Dermis microvascular lymphatic vessel endothelial cell (primary cell): ENCODE results near the gene GFOD1. TPM values are rescaled to one million over a fixed set of nuclear protein-coding genes. Genes with fewer than 3 reads are reported as not detected.
"Not testable (repeated sequence)": the region's sequence is repeated elsewhere in the genome, so short reads cannot be mapped to it uniquely, and the experiment has no call there.

Experiments used
- DNase-seq, 2 donors: peaks; one replicate each; pipeline versions ENCODE4 v3.0.0 to v3.0.0-alpha.2; 2010; ENCODE audit warnings: low read depth in 2 of 2
- total RNA-seq: library from RNA; depleted of rRNA; stranded (reverse); fragments of >200 nt; gene quantifications from 2 replicates; pipeline ENCODE4 v1.2.1, GENCODE V29; 2014

The GFOD1 gene
- total RNA-seq, 1 donor from 2014 or later = 26.7 TPM

DNA sequence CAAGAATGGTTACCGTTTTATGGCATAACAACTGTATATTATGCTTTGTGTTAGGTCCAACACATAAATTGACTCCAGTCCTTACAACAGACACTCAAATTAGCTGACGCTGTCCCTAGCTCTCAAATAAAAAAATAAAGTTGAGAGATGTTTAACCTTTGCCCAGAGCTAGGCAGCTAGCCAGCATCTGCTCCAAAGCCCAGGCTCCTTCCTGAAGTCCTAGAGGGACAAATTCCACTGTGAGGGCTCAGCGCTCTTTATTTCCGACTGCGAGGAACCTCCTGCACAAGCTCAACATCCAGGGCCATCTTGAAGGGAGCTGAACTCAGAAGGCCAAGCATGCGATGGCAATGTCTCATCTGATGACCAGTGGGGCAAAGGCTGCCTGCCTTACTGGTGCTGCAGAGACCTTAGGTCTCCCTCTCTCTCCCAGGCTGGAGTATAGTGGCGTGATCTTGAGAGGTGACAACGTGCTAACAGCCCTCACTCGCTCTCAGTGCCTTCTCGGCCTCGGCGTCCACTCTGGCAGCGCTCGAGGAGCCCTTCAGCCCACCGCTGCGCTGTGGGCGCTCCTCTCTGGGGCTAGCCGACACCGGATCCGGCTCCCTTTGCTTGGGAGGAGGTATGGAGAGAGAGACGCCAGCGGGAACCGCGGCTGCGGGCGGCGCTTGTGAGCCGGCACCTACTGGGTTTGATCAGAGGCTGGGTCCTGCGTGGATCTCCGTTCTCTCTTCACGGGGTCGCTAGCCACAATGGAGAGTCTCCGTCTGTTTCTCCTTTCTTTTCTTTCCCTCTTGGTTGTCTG lies 24.7 kb upstream of the GFOD1 start:
- peak in 1 of 2 donors; percentile 80 for DNase-seq

DNA sequence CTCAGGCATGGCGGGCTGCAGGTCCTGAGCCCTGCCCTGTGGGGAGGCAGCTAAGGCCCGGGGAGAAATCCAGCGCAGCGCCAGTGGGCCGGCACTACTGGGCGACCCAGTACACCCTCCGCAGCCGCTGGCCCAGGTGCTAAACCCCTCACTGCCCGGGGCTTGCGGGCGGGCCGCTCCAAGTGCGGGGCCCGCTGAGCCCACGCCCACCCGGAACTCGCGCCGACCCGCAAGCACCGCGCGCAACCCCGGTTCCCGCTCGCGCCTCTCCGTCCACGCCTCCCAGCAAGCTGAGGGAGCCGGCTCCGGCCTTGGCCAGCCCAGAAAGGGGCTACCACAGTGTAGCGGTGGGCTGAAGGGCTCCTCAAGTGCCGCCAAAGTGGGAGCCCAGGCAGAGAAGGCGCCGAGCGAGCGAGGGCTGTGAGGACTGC lies 23.8 kb upstream of the GFOD1 start:
- not testable (repeated sequence) for DNase-seq

DNA sequence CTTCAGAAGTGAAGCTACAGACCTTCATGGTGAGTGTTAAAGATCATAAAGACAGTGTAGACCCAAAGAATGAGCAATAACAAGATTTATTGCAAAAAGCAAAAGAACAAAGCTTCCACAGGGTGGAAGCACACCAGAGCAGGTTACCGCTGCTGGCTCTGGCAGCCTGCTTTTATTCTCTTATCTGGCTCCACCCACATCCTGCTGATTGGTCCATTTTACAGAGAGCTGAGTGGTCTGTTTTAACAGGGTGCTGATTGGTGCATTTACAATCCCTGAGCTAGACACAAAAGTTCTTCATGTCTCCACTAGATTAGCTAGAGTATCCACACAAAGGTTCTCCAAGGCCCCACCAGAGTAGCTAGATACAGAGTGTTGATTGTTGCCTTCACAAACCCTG lies 23.0 kb upstream of the GFOD1 start:
- not testable (repeated sequence) for DNase-seq

DNA sequence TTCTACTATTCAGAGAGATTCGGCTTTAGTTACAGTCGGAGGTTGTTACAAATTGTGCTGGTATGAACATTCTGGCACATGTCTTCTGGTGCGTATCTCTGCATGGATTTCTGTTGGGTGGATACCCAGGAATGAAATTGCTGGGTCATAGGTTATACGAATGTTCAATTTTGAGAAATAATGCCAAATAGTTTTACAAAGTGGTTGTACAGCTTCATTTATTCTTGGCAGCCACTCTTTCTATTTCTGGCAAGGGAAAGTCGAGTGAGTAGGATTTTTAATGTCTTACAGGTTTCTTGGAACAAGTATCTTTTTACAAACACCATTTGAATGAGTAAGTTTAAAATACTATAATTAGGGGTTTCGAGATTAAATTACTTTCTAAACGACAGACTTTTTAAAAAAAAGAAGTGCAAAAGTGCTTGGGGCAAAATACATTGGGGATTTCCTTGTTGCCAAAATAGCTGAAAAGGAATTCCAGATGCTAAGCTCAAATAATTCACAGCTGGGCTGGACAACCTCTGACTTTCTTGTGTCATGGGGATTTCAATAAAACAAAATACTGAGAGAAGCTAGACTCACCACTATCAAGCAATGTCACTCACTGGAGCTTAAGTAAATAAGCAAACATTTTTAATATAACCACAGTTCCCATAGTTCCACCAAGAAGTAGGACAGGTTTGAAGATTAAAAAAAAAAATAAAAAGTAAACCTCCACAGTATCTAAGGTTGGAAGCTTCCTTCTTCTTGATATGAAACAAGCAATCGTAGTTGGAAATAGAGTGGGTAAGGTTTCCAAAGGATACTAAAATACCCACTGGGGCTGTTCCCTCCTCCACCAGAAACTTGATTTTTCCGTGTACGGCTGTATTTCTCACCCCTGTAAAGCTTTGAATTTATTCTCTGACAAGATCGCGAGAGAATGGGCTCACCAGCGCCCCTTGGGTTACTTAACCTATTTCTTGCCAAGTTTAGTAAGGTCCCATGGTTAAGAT lies 21.6 kb upstream of the GFOD1 start:
- DNase-seq = no peak

DNA sequence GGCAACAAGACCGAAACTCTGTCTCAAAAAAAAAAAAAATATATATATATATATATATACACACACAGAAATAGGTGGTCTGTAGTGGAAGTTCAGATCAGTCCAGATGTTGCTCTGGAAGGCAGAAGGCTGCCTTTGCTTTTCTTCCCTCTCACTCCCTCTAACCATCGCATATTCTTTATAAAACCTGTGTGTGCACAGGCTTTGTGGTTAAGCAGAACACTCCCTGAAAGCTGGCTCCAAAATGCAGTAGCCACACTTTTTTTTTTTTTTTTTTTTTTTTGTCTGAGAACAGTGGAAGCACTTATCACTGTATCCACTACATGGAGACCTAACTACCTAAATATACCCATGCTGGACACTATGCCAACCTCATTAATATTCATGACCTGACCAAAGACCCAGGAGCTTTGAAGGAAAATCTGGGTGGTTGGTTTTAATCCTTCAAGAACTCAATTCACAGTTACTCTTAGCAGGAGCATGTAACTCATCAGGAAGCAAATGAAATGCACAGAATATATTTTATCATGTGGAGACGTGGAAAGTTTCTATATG lies 20.0 kb upstream of the GFOD1 start:
- DNase-seq = no peak

DNA sequence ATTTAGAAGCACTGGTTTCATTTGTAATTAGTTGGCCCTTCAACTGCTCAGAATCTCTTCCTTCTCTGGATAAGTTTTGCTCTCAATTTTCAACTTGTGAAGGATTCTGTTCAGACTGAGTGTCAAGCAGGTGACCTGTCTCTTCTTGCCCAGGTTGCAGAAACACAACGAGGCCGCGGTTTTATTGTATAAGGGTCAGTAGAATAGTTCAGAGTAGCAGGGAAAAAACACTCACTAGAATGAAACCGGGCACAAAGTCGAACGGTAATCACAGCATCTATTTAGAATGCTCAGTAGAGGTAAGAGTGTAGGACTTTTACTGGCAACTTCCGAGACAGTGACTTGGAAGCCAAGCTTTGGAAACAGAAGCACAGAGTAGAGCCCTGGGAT lies 17.9 kb upstream of the GFOD1 start:
- DNase-seq = no peak

DNA sequence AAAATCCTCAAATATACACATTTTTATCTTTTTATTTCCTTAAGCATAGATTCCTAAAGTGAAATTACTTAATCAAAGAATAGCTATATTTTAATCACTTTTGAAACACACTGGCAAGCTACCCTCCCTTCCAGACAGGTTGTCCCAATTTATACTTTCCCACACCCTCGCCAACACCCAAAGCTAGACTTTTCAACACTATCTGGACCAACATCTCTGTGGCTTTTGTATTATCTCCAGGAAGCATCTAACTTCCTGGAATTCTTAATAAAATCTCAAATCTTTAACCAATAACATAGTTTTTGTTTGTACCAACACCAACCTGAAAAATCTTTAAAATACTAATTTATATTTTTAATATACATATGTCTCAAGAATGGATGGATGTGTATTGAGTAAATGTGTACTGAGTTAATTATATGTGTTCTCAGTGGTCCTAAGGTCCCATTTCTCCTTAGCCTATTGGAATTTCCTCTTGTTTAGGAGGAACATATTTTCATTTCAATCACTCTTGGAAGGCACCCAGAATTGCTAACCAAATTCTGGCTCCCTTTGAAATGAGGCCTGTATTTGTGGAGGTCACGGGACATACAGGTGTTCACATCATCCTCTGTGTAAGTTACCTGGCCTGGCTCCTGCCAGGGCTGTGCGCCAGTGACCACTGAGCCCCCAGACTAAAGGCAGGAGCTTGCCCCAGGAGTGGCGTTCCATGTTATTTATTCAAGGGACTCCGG lies 17.4 kb upstream of the GFOD1 start:
- DNase-seq = peak in 1 of 2 donors; percentile 72

DNA sequence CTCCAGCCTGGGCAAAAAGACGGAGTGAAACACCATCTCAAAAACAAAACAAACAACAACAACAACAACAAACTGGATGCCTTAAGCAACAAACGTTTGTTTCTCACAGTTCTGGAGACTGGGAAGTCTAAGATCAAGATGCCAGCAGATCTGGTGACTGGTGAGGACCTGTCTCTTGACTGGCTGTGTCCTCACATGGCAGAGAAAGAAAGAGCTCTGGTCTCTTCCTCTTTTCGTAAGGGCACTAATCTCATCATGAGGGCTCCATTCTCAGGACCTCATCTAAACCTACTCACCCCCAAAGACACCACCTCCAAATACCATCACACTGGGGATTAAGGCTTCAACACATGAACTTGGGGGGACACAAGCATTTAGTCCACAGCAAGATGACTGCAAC lies 13.5 kb upstream of the GFOD1 start:
- DNase-seq = no peak

DNA sequence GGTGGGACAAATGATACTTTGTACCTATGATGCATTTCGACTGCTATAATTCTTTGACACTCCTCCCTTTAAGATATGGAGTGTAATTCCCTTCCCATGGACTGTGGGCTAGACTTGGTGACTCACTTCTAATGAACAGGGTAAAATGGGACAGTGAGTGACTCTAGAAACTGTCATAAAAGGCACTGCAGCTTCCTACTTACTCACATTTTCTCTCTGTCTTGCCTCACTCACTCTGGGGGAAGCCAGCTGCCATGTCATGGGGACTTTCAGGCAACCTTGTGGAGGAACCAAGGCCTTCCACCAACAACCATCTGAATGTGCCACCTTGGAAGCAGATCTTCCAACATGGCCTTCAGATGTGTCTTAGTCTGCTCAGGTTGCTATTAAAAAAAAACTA lies 12.9 kb upstream of the GFOD1 start:
- no peak for DNase-seq

DNA sequence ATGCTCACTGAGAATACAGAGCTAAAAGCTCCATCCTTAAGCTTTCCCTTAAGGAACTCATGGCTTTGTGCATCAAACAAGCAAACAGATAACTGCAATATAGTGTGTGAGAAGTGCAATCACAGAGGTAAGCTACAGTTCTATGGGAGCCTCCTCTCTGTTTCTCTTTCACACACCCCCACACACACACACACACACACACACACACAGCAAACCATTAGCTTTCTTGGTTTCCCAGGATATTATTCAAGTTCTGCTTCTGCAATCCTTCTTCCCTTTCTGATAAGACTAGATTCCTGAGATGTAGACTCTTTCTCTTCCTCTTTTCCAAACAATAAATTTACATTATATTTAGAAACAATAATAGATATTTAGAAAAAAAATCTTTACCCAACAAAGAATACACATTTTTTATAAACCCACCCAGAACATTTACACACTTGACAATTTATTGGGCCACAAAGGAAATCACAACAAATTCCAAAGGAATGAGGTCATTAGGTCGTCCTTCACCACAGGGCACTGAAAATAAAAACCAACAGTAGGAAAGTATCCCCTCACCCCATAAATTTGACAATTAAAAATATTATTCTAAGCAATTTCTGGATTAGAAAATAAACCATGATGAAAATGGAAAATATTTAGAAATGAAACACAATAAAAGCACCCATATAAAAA lies 9.3 kb upstream of the GFOD1 start:
- DNase-seq = peak in 1 of 2 donors; percentile 28

DNA sequence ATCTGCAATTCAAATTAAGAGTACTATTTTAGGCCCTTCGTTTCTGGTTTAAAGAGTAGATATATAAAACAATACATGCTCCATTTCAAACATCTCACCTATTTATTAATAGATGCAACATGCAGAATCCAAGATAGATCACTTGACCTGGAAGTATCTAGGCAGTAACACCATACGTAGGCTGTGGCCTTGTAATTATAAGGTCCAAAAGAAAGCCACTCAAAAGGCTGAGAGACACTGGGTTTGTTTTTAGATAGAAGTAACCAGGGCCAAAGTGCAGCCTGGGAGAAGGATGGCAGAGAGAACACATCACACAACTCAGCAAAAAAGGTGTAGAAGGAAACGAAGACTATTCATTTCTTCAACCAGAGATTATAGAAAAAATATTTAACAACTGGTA lies 8.4 kb upstream of the GFOD1 start:
- no peak for DNase-seq

DNA sequence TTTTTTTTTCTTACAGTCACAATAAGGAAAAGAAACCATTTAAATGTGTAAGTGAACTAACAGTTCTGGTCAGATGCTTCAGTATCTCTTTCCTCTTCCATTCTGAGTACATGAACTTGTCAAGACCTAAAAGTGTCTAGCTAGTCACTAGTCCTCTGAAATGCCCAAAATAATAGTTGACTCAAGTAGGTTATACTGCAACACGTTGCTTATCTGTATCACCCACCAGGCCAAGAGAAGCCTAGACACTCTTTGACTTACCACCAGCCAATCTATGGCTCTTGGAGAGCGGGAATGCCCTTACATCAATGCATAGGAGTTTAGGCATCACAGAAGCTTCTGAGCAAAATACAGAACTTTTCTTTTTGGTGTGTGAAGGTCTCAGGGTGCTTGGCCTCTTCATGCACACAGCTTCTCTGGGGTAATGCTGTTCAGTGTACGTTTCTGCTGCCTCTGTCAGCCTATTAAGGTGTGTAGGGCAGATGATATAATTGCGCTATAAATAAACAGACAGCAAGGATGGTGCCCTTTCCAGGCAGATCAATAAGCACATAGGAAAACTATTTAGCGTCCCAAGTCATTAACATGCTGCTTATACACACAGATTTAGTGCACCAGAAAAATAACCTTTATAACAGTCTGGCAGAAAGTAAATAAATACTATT lies 7.8 kb upstream of the GFOD1 start:
- DNase-seq = no peak

DNA sequence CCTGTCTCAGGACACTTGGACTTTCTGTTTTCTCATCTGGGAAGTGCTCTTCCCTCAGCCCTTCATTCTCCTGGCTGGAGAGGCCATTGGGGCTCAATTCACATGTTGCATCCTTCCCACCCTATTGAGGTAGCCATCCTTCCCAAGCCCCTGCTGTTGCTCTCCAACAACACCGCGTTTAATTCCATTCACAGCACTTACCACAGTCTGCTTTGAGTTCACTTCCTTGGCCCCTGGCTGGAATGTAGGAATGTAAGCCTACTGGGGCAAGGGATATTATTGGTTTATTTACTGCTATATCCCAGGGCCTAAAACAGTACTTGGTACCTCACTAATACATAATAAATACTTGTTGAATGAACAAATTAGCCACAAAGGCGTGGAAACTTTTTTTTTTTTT lies 6.7 kb upstream of the GFOD1 start:
- DNase-seq = no peak

DNA sequence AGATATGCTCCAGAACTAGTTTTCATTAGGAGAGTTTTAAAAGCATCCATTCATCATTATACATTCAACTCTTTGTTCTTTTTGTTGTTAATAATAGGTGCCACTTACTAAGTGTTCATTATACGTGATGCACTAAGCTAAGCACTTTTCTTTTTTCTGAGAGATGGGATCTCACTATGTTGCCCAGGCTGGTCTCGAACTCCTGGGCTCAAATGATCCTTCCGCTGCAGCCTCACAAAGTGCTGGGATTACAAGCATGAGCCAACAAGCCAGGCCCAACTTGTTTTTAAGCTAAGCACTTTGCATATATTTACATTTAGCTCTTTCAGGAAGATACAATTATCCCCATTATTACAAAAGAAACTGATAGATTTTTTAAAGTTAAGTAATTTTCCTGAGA lies 5.7 kb upstream of the GFOD1 start:
- no peak for DNase-seq

DNA sequence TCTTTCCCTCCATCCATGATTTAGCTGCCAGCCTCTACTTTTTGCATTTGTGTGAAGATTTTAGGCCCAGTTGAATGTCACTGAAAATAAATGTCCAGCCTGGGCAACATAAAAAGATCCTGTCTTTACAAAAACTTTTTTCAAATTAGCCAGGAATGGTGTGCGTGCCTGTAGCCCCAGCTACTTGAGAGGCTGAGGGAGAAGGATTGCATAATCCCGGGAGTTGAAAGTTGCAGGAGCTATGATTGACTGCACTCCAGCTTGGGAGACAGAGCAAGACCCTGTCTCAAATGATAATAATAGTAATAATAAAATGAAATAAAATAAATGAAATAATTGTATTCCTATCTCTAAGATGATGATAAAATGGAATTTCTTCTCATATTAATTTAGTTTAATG lies 5.0 kb upstream of the GFOD1 start:
- DNase-seq = no peak

DNA sequence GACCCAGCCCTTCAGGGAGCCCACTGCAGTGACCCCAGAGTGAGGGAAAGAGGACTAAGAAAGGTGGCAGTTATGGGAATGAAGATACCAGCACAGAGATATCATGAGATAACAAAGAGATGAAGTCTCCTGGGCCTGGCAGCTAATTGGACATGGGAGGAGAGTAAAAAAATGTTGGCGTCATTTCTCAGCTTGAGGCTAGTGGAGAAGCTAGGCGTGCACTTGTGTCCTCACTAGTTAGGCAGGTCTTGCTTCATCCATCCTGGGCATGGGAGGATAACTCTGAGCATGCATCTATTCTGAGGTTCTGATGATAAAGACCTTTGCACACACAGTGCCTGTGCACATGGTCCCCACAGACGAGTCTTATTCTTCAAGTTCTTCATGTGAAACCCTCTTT lies 4.1 kb upstream of the GFOD1 start:
- DNase-seq = no peak

DNA sequence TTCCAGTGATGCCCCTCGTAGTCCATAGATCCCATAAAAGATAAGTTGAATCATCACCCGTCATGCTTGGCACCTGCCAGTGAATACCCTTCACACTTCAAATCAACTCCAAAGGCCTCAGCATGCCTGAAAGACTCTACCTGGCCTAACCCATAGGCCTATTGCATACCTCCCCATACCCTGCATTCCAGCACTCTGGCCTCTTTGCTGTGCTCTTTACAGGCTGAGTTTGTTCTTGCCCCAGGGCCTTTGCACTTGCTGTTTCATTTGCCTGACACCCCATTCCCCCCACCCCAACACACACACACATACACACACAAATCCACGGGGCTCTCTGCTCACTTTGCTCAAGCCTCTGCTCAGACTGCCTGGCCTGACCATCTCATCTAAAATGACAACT lies 3.0 kb upstream of the GFOD1 start:
- DNase-seq = no peak

DNA sequence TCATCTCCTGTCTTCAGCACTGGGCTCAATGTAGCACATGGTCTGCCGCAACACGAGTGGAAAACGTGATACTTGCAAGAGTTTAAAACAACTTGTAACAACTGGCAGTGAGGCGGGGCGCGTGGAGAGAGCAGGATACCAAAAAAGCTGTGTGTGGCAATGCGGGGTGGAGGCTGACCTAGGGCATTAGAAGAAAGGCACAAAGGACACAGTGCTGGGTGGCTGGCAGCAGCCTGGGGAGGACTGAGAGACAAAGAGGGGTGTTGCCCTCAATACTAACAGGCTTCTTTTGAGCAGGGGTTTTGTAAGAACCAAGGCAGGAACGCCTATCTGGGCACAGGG lies 1.5 kb upstream of the GFOD1 start:
- DNase-seq = no peak

DNA sequence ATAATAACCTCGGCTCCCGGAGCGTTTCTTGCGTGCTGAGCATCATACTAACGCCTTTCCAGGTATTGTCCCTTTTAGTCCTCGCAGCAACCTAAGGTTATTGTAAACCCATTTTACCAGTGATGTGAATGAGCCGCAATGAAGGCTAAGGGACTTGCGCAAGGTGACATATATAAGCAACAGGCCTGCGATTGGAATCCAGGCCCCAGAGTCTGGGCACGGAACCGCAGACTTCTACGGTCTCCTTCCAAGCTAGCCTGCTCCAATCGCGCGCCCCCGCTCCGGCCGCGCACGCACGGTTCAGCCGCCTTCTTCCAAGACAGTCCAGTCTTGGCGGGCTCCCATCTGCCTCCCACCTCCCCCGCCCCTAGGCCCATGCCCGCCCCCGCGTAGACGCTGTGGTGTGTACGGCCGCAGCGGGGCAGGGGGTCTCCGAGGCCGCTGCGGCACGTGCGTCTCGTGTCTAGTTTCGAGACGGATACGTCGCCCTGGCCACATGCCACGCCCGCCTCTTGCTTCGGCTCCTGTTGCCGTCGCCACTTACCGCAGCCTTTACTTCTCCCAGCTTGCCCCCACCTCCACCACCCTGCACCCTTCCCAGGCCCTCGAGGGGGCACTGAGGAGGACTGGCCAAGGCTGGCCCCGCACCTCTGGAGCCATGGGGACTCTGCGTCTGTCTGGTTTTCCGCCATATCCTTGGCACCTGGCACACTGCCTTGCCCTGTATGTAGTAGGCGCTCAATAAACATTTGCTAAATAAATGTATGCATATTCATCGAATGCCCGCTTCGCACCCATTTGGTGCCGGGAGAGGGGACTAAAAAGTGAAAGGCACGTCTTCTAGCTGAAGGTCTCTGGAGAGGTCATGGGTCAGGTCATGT lies 855 bp upstream of the GFOD1 start:
- peak in 1 of 2 donors; percentile 58 for DNase-seq
